Activated T-cell treated with anti-CD3 and anti-CD28 coated beads, Interleukin-2, amount 50 U/mL, for 1 hour (primary cell): ENCODE measurements around the gene NUDT8.
A peak's percentile ranks its signal among the peaks of the same experiment; 100 is the strongest.
"Not testable (repeated sequence)": the region's sequence is repeated elsewhere in the genome, so short reads cannot be mapped to it uniquely, and the experiment has no call there.

Experiments
- DNase-seq: peaks from one replicate; pipeline ENCODE4 v3.0.0-alpha.2; 2020

The NUDT8 gene

DNA sequence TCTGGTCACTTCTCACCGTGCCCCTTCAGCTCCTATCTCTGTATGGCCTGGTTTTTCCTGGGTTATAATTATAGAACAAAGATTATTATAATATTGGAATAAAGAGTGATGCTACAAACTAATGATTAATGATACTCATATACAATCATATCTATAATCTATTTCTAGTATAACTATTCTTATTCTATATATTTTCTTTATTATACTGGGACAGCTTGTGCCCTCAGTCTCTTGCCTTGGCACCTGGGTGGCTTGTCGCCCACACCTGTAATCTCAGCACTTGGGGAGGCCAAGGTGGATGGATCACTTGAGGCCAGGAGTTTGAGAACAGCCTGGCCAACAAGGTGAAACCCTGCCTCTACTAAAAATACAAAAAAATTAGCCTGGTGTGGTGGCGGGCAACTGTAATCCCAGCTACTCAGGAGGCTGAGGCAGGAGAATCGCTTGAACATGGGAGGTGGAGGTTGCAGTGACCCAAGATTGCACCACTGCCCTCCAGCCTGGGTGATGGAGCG is 30.0 kb upstream of the NUDT8 start:
- DNase-seq, result not testable (repeated sequence)

DNA sequence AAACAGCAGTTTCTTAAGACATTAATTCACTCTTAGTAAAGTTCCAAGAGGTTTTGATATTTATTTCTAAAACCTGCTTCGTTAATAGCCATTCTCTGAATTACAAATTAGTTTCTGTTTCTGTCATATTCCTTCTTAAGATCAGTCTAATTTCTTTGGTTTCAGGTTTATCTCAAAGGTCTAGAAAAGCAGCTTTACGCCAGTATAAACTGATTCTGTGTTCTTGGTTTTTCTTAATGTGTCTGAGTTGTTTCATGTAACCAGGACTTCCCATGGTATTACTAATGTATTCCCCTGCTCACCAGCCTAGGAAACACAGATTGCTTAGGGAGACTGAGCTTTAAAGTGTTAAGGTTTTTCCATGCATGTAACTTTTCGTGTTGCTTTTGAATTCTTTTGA is 27.6 kb upstream of the NUDT8 start:
- no peak for DNase-seq

DNA sequence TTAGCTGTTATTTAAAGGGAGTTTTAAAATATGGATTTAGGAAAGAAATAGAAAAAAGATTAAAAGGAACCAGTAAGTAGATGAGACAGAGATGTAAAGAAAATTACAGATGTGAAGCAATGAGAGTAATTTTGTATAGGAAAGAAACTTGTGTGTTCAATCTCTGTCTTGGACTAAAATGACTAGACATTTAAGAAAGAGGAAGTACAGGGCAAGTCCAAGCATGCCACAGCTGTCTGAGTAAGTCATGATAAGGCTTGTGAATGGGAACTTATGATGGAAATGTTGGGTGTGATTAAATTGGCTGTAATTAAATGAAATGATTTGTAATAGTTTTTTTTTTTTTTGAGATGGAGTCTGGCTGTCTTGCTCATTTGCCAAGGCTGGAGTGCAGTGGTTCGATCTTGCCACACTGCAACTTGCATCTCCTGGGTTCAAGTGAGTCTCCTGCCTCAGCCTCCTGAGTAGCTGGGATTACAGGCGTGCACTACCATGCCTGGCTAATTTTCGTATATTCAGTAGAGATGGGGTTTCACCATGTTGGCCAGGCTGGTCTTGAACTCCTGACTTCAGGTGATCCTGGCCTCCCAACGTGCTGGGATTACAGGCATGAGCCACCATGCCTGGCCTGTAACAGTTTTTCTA is 26.7 kb upstream of the NUDT8 start:
- DNase-seq, result no peak

DNA sequence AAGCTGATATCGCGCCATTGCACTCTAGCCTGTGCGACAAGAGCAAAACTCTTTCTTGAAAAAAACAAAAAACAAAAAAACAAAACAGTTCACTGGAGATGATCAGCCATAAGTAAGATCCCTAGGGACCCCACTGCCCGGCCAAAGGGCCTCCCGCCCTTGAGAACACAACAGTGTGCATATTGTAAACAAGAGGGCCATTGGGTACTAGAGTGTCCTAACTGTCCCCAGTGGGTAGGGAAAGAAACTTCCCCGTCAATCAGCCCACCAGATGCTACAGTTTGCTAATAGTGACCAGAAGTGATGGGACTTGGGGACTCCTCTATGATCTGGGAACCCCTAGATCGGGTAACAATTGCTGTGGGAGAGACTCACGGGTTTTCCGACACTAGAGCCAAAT is 24.5 kb upstream of the NUDT8 start:
- no peak for DNase-seq

DNA sequence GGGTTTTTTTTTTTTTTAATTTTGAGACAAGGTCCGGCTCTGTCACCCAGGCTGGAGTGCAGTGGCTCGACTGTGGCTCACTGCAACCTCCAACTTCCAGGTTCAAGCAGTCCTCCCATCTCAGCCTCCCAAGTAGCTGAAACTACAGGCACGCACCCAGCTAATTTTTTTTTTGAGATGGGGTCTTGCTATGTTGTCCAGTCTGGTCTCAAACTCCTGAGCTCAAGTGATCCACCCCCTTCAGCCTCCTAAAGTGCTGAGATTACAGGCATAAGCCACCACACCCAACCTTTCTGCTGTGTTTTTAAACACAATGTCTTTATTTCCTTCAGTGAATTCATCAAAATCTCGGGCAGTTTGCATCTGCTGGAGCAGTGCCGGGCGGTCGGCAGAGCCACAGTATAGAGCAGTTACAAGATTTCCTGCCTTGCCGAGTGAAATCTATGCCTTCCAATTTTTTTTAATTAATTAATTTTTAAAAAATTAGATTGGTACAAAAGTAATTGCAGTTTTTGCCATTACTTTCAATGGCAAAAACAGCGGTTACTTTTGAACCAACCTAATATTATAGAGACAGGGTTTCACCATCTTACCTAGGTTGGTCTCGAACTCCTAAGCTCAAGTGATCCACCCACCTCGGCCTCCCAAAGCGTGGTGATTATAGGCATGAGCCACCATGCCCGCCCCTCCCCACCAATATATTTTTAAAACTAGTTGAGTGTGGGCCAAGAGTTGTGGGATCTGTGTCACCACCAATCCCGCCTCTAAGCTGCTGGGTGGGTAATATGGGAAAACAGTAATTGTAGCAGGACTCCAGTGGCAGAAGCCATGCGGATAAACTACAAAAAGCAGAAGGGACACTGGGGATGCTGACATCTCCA is 23.5 kb upstream of the NUDT8 start:
- no peak for DNase-seq

DNA sequence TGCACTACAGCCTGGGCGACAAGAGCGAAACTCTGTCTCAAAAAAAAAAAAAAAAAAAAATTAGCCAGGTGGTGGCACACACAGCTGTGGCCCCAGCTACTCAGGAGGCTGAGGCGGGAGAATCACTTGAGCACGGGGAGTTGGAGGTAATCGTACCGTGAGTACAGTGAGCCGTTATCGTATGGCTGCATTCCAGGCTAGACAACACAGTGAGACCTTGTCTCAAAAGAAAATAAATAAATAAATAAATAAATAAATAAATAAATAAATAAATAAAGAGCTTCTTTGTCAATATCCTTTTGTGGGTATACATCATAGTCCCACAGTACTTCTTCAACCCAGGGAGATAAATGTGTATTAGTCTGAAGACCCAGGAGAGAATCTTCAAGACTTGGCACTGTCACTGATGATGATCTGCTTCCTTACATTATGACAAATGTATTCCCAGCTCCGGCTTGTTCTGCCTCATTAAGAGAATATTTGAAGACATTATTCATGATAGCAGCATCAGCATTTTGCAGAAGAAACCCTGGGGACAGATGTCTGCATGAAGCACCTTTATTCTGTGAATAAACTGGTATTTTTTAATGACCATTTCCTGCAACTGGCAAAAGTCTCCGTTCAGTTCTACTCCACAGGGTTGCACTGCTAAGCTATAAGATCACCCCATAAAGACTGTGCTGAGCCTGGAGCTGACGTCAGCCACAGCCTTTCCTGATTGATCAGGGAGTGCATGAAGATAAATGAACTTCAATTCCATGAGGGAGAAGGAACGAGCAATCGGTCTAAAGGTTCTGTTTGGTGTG is 22.4 kb upstream of the NUDT8 start:
- DNase-seq, result no peak

DNA sequence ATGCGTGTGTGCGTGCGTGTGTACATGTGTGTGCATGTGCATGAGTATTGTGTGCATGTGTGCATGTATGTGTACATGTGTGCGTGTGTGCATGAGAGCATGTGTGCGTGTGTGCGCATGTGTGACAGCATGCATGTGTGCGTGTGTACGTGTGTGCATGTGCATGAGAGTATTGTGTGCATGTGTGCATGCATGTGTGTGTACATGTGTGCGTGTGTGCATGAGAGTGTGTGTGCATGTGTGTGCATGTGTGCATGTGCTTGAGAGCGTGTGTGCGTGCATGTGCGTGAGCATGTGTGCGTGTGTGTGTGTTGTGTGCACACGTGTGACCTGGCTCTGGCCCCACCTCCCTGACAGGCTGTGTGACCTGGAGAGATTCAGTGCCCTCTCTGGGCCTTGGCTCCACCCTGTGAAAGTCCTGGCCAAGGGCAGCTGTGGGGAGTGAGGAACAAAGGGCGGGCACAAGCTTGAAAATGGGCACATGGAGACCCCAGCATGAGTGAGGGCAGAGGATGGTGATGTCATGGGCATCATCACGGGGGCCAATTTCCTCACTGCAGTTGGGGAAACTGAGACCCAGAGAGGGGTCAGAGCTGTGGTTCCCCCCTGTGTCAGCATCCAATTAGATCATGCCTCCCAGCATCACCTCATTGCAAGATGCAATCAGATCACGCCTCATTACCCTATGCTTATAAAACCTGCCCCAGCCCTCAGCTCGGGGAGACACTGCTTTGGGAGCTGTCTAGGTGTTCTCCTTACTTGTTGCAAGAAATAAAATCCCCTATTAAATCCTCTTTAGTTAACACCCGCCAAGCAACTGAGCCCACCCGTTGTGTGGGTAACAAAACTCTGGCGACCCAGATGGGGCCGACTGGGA is 20.1 kb upstream of the NUDT8 start:
- no peak for DNase-seq

DNA sequence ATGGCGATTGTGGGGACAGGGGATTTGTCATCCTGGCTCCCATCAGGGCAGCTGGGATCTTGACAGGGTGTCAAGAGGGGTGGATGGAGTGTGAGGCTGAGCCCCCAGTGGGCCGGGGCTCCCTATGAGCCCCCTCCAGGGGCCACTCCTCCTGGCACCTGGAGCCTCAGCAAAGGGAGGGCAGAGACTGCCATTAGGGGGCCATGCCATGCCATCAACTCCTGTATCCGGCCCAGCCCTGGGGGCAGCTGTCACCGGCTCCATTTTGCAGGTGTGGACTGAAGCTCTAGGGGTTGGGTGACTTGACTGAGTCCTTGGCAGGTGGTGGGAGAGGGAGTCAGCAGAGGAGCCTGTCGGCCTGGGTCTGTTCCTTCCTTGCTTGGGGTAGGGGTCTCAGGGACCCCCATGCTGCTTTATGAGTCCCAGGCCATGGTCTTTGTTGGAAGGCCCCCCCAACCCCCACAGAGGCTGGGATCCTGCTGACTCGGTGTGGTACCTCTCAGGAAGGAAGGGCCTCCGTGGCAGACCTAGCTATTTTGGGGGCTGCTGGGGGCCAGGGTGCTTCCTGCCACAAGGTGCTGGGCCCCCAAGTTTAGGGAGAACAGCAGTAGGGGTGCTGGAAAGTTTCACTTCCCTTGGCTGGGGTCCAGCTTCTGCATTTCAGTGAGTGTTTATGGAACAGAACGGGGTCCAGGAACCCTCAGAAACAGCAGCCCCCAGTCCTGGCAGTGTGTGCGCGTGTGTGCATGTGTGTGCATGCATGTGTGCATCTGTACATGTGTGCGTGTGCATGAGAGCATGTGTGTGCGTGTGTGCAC is 19.3 kb upstream of the NUDT8 start:
- DNase-seq, result no peak

DNA sequence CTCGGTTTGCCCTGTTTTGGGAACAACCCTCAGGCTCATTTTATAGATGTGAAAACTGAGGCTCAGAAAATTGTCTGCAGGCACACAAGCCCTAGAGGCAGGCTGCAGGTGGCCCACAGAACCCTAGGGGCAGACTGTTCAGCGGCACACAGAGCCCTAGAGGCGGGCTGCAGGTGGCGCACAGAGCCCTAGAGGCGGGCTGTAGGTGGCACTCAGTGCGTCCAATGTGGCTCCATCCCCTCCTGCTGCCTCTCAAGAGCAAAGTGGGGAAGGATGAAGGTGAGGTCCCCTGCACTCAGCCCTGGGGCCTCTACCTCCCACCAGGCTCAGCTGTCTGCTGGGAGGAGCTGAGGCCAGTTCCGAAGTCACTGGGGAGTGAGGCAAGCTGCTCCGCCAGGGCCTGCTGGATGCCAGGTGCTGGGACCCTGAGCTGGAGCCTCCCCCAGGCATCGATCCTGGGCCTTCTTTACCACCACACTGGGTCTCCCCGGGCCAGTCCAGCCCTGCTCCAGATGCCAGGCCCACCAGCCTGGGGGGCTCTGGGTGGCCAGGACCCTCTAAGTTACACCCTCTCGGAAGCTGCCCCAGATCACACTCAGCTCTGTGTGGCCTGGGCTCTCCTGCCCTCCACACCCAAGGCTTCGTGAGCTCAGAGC is 18.5 kb upstream of the NUDT8 start:
- peak; percentile 58 for DNase-seq

DNA sequence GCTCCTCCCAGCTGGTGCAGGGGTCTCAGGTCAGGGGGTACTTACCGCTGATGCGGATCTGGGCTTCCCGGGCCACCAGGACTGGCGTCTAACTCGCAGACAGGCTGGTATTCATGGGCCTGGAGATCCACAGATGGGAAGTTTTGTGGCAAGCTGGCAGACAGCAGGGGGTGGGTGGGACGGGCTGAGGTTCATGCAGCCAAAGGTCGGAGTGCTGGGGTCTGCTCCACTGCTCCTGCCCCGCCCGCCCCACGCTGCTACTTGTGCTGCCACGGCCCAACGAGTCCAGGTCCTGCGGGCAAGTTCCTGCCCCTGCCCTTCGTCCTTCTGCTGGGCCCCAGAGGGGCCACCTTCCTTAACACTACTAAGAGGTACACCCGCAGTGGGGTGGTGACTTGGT is 17.7 kb upstream of the NUDT8 start:
- no peak for DNase-seq

DNA sequence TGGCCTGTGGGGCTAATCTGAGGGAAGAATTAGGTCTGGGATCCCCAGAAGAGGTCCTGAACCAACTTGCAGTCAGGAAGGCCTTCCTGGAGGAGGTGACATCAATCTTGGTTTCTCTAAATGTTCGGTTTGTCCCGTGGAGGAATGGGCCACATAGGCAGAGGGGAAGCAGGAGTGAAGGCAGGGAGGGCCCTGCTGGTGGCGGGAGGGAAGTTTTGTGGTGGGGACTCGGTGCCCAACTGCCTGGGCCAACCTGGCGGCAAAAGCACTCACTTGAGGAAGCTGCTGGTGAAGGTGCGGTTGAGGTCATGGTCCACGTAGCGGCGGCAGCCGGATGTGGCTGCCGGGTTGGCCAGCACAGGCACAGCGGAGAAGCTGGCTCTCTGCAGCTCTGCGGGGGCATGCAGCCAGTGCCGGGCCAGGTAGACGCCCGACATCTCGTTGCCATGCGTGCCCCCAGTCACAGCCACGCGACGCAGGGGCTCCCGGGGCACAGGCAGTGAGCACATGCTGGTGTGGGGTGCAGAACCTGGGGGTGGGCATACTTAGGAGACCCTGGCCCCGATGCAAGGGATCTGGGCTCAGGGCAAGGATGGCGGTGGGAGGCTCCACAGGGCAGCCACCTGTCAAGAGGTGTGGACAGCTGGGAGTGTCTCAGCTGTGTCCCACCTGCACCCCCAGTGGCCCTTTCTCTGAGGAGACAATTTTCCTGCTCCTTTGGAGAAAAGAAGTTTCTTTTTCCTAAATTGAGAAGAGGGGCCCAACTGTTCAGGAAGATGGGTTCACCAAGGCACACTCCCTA is 17.0 kb upstream of the NUDT8 start:
- peak; percentile 39 for DNase-seq

DNA sequence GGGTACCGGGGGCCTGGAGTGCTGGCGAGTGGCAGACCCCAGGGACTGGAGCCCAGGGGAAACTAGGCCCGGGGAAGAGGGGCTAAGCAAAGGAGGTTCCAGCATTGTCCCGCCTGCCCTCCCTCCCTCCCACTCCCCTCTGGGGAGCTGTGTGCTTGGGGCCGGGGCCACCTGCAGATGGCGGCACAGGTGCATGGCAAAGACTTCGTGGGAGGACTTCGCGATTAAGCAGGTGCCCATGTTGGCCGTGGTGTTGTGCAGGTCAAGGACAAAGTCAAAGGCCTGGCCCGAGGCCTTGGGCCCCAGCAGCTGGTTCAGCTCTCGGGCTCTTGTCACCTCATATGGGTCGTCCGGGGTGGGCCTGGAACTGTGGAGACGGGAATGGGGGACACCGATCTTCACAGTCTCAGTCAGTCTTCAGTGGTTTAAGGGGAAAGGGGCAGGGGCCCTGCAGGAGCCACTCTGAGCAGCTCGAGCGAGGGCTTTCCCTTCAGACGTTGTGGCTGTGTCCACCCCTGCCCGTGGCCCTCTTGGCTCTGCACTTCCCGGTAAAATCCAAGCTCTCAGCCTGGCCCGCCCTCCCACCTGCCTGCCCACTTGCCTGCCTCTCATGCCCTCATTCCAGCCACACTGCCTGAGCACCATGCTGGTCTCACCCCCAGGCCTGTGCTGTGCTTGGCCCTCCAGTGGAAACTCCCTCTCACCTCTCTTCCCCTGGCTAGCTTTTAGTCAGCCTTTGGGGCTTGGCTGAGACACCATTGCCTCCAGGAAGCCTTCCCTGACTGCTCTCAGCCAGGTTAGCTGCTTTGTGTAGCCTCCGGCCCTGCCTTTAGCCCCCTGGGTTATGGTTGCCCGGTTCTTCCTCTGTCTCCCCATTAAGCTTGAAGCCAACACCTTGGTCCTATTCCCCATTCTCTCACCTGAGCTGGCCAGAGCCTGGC is 16.1 kb upstream of the NUDT8 start:
- DNase-seq, result no peak

DNA sequence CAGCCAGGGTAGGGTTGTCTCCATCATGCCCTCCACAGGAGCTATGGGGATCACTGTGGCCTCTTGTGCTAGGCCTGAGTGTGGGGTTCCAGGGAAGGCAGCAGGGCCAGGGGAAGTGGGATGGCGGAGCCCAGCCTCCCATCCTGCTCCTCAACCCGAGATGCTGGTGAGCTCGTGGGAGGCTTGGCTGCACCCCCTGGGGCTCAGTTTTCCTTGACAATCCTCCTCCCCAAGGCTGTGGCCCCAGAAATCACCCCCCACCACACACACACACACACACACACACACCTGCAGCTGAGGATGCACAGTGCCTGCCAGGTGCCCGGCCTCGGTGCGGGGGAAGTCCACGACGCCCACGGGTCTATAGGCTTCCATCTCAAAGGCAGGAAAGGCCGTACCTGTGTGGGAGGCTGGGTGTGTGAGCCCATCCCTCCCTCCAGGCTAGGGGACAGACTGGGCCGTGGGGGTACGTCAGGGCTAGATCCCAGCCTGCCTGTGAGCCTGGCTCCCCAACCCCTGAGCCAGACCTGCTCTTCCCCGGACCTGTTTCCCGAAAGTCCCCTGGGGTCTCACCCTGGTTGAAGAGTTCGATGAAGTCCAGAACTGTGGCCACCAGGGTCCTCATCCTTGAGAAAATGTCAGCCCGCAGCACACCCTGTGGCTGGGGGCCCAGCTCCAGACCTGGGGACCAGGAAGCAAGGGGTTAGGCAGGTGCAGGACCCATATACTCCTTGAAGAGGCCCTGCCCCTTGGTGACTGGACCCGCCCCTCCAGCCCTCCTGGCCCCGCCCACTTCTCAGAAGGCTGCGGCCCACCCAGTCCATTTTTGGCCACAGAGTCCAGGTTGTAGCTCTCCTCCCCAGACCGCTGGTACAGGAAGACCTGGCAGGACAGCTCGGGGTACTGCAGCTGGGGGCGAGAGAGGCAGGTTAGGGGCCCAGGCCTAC is 15.0 kb upstream of the NUDT8 start:
- DNase-seq, result no peak

DNA sequence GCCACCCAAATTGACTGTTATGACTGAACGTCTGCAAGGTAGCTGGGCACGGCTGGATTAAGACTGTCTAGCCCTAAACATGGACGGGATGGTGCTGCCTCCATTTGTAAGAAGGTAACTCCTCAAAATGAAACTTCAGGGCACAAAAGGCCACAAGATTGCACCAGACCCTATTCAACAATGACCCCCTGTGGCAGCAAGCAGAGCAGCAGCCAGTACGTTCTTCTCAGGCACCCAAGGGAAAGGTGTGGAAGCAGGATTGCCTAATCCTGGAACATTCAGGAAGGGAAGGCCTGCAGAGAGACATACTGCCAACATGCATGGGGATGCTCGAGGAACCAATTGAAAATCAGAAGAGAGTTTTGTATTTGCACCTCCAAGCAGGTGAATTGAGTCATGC is 14.3 kb upstream of the NUDT8 start:
- no peak for DNase-seq

DNA sequence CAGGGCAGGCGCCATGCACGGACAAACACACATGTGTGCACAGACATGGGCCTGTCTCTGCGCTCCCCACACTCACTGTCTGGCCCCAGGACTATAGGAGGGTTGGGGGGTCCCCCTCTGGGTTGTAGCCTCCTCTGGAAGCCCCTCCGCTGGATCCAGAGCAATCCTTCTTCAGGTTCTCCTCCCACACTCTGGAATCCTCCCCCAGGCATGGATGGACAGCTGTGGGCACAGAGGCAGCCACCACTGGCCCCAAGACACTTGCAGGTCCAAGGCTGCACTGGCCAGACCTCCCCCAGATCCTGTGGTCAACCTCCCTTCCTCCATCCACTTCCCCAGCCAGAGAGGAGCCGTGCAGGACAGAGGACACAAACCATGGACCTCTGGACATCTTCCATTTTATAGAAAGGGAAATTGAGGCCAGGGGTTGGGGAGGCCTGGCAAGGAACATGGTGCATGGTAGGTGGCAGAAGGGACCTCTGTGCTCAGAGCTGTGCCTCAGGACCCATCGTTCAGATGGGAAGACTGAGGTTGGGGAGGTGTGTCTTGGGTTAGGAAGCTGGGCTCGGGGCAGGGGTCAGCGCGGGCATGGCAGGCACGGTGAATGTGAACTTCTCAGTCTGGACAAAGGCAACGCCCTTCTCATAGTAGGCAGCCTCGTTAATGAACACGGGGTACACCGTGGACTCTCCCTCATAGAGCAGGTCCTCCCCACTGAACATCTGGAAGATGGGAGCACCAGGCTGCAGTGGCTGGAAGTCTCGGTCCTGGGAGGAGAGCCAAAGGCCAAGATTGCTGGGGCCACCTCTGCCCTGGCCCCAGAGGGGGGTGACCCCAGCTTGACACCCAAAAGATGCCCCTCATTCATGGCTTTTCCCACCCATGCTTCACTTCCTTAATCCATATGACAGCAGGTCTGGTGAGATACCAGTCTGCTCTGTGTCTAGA is 12.7 kb upstream of the NUDT8 start:
- no peak for DNase-seq
